ENCODE results near the gene DUSP1. TPM values are rescaled to one million over a fixed set of nuclear protein-coding genes. Genes with fewer than 3 reads are reported as not detected.

DUSP1 gene
- total and polyA plus RNA-seq, 10 of the 15 experiments (the other 5 are each of a cell fraction or from before 2014, with no cell fraction given): 1.4 to 6.2 (median 3.9) TPM

DNA sequence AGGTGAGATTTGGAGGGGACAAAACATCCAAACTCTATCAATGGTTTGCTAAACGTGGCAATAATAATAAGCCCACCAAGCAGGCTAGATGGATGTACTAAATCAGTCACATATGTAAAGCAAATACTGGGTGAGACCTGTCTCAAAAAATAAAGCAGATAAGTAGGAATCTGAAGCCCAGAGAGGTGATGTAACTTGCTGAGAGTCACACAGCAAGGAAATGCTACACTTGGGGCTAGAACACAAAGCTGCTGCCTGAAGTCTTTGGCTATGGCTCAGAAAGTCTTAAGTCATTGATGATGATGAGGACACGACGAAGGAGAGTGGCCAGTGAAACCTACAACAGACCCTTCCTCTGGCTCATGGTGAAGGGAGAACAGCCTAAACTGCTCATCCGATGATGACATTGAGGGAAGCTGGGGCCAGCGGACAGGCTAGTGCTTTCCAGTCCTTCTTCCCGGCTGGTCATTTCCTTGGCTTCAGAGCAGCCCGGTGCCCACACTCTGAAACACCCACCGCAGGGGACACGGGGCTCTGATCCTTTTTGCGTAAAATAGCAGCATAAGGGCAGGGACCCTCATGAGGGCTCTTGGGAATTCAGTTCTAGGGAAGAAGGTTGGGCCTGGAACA lies 14.1 kb downstream of the DUSP1 start:
- Histone ChIP-seq H3K27ac (ENCODE audit: control insufficient read depth, insufficient read depth) (no peak overlapping the region), H3K9me3 (replicated peaks; ENCODE audit: control insufficient read depth, insufficient read depth, low read length) (no peaks in the 10 kb centered on the region; the same call in 2 of the 3 replicates), H2AFZ (ENCODE audit: control insufficient read depth, low read depth, low read length) (no peak overlapping the region), H4K20me1 (ENCODE audit: control insufficient read depth, insufficient read depth) (no peaks in the 10 kb centered on the region), H3K4me3 (no peak overlapping the region), H3K4me2 (ENCODE audit: control insufficient read depth, insufficient read depth) (no peak overlapping the region), H3K9ac (ENCODE audit: control insufficient read depth, insufficient read depth, low read length) (no peak overlapping the region), H3K79me2 (ENCODE audit: control insufficient read depth, insufficient read depth, low read length) (no peaks in the 10 kb centered on the region), H3K36me3 (ENCODE audit: control insufficient read depth in 2 of 2, insufficient read depth in 2 of 2, low read length in 1 of 2) (no peaks in the 10 kb centered on the region), H3K27me3 (replicated peaks in 1 of 2; ENCODE audit: control insufficient read depth in 2 of 2, insufficient read depth in 2 of 2, low read length in 1 of 2) (peaks cover 0 to 1% of the 10 kb centered on the region in 2 experiments; a peak in 1 of 4 replicates), H3K4me1 (ENCODE audit: control insufficient read depth, insufficient read depth, low read length) (no peaks in the 10 kb centered on the region)
- in situ Hi-C loops (cut with MboI): no loop called here
- intact Hi-C loops (cut with micrococcal nuclease; ENCODE audit: unreplicated experiment): no loop called here
- POLR2A ChIA-PET: no interaction called here
- TF ChIP-seq CREM (IDR thresholded peaks at IDR 0.05; ENCODE audit: low read depth) (no peak), EGR1 (IDR thresholded peaks at IDR 0.05; ENCODE audit: borderline replicate concordance in 1 of 2, low read depth in 2 of 2, low read length in 2 of 2) (no peak), TCF3 (IDR thresholded peaks at IDR 0.05; ENCODE audit: borderline replicate concordance, insufficient read depth, low read depth, low read length) (no peak), IRF4 (IDR thresholded peaks at IDR 0.05; ENCODE audit: low read depth, low read length) (no peak), NR2F1 (conservative IDR thresholded peaks at IDR 0.05) (no peak), BCL11A (IDR thresholded peaks at IDR 0.05; ENCODE audit: low read depth, low read length) (no peak), ZNF384 (IDR thresholded peaks at IDR 0.05; ENCODE audit: borderline replicate concordance, low read depth, low read length) (no peak), CHD2 (IDR thresholded peaks at IDR 0.05; ENCODE audit: borderline replicate concordance, low read depth, low read length) (no peak), ASH2L (IDR thresholded peaks at IDR 0.05; ENCODE audit: borderline replicate concordance, low read depth) (no peak), YBX1 (IDR thresholded peaks at IDR 0.05) (no peak)
- TF ChIP-seq, protein P1, sequence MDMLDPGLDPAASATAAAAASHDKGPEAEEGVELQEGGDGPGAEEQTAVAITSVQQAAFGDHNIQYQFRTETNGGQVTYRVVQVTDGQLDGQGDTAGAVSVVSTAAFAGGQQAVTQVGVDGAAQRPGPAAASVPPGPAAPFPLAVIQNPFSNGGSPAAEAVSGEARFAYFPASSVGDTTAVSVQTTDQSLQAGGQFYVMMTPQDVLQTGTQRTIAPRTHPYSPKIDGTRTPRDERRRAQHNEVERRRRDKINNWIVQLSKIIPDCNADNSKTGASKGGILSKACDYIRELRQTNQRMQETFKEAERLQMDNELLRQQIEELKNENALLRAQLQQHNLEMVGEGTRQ (IDR thresholded peaks at IDR 0.05; ENCODE audit: borderline replicate concordance, low read depth, low read length): no peak
- TF ChIP-seq, protein P2, sequence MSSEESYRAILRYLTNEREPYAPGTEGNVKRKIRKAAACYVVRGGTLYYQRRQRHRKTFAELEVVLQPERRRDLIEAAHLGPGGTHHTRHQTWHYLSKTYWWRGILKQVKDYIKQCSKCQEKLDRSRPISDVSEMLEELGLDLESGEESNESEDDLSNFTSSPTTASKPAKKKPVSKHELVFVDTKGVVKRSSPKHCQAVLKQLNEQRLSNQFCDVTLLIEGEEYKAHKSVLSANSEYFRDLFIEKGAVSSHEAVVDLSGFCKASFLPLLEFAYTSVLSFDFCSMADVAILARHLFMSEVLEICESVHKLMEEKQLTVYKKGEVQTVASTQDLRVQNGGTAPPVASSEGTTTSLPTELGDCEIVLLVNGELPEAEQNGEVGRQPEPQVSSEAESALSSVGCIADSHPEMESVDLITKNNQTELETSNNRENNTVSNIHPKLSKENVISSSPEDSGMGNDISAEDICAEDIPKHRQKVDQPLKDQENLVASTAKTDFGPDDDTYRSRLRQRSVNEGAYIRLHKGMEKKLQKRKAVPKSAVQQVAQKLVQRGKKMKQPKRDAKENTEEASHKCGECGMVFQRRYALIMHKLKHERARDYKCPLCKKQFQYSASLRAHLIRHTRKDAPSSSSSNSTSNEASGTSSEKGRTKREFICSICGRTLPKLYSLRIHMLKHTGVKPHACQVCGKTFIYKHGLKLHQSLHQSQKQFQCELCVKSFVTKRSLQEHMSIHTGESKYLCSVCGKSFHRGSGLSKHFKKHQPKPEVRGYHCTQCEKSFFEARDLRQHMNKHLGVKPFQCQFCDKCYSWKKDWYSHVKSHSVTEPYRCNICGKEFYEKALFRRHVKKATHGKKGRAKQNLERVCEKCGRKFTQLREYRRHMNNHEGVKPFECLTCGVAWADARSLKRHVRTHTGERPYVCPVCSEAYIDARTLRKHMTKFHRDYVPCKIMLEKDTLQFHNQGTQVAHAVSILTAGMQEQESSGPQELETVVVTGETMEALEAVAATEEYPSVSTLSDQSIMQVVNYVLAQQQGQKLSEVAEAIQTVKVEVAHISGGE (CRISPR knock-in tag; IDR thresholded peaks at IDR 0.05): no peak
- SMC1A ChIA-PET (ENCODE audit: uncharacterized antibody, unreplicated experiment): no interaction called here
- CTCF ChIA-PET: no interaction called here
- RAD21 ChIA-PET (ENCODE audit: unreplicated experiment): no interaction called here
- 53% methylated on average over 10 of the region's 10 CpGs for WGBS (ENCODE audit: insufficient coverage, insufficient replicate concordance, low lambda C conversion rate, missing lambda C conversion rate)
- ATAC-seq (no peak), DNase-seq (ENCODE audit: low read depth, low spot score) (no peak), FAIRE-seq (no peak)
- BruUV-seq (replicated peaks): no TSS peak

Measured in GM12878 (cell line).